ENCODE results near the gene USP17L18.
"Not testable (repeated sequence)": the region's sequence is repeated elsewhere in the genome, so short reads cannot be mapped to it uniquely, and the experiment has no call there.

USP17L18 gene, protein sequence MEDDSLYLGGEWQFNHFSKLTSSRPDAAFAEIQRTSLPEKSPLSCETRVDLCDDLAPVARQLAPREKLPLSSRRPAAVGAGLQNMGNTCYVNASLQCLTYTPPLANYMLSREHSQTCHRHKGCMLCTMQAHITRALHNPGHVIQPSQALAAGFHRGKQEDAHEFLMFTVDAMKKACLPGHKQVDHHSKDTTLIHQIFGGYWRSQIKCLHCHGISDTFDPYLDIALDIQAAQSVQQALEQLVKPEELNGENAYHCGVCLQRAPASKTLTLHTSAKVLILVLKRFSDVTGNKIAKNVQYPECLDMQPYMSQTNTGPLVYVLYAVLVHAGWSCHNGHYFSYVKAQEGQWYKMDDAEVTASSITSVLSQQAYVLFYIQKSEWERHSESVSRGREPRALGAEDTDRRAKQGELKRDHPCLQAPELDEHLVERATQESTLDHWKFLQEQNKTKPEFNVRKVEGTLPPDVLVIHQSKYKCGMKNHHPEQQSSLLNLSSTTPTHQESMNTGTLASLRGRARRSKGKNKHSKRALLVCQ

GRCh38 chr4:9247953-9248680 lies at the start of gene USP17L18:
Gene USP17L18, plus strand, starts transcription at chr4:9248630. Its CDS starts 0 bp downstream, at chr4:9248630.
- DNase-seq = not testable (repeated sequence)

GRCh38 chr4:9210357-9210756 lies 38.1 kb upstream of the USP17L18 start, which contains the start of gene USP17L10:
Gene USP17L10, plus strand, starts transcription at chr4:9210657. Its CDS starts 0 bp downstream, at chr4:9210657.
- DNase-seq = not testable (repeated sequence)

DNA sequence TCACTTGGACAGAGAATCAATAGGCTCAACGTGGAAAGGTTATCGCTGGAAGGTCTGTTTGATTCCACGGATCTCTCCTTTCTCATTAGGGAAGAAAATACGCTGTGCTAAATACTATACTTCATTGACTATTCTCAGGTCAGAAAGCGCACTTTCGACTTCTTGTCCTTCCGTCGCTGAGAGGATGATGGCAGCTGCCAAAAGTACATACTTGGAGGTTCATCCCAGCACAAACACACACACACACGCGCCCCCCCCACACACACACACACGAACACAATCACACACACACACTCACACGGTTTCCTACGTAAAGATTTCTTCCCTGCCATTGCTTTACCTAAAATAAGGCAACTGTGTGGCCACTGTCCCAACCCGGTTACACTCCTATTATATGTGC lies 33.7 kb upstream of the USP17L18 start:
- DNase-seq = not testable (repeated sequence)

DNA sequence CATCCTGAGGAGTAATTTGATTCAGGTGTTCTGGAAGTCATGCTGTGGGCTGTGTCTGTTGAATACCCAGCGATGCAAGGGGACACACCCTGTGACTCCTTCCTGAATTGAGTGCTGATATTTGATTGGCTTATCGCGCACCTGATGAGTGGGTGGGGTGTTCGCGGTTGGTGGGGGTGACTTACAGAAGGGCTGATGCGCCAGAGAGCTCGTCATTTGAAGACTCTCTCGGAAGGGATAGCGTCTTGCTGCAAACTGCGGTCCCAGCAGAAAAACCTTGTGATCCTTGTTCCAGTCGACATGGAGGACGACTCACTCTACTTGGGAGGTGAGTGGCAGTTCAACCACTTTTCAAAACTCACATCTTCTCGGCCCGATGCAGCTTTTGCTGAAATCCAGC lies 33.3 kb upstream of the USP17L18 start, which contains the start of gene USP17L11:
TSS of gene USP17L11 (plus strand) at position 301 of the 400 bp plus-strand sequence. CDS start at position 301, 0 bp downstream.
- DNase-seq = not testable (repeated sequence)

DNA sequence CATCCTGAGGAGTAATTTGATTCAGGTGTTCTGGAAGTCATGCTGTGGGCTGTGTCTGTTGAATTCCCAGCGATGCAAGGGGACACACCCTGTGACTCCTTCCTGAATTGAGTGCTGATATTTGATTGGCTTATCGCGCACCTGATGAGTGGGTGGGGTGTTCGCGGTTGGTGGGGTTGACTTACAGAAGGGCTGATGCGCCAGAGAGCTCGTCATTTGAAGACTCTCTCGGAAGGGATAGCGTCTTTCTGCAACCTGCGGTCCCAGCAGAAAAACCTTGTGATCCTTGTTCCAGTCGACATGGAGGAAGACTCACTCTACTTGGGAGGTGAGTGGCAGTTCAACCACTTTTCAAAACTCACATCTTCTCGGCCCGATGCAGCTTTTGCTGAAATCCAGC lies 28.6 kb upstream of the USP17L18 start, which contains the start of gene USP17L12:
TSS of gene USP17L12 (plus strand) at position 301 of the 400 bp plus-strand sequence. CDS start at position 301, 0 bp downstream.
- DNase-seq = not testable (repeated sequence)

DNA sequence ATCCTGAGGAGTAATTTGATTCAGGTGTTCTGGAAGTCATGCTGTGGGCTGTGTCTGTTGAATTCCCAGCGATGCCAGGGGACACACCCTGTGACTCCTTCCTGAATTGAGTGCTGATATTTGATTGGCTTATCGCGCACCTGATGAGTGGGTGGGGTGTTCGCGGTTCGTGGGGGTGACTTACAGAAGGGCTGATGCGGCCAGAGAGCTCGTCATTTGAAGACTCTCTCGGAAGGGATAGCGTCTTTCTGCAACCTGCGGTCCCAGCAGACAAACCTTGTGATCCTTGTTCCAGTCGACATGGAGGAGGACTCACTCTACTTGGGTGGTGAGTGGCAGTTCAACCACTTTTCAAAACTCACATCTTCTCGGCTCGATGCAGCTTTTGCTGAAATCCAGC lies 23.8 kb upstream of the USP17L18 start, which contains the start of gene USP17L13:
TSS of gene USP17L13 (plus strand) at position 301 of the 400 bp plus-strand sequence. CDS start at position 301, 0 bp downstream.
- DNase-seq = not testable (repeated sequence)

GRCh38 chr4:9230249-9230648 lies 18.2 kb upstream of the USP17L18 start:
- not testable (repeated sequence) for DNase-seq

GRCh38 chr4:9234085-9234484 lies 14.3 kb upstream of the USP17L18 start, which contains the start of gene USP17L15:
Gene USP17L15, plus strand, starts transcription at chr4:9234385. Its CDS starts 0 bp downstream, at chr4:9234385.
- not testable (repeated sequence) for DNase-seq

DNA sequence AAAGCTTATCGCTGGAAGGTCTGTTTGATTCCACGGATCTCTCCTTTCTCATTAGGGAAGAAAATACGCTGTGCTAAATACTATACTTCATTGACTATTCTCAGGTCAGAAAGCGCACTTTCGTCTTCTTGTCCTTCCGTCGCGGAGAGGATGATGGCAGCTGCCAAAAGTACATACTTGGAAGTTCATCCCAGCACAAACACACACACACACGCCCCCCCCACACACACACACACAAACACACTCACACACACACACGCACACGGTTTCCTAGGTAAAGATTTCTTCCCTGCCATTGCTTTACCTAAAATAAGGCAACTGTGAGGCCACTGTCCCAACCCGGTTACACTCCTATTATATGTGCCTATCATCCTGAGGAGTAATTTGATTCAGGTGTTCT lies 10.0 kb upstream of the USP17L18 start:
- not testable (repeated sequence) for DNase-seq

DNA sequence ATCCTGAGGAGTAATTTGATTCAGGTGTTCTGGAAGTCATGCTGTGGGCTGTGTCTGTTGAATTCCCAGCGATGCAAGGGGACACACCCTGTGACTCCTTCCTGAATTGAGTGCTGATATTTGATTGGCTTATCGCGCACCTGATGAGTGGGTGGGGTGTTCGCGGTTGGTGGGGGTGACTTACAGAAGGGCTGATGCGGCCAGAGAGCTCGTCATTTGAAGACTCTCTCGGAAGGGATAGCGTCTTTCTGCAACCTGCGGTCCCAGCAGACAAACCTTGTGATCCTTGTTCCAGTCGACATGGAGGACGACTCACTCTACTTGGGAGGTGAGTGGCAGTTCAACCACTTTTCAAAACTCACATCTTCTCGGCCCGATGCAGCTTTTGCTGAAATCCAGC lies 4.9 kb upstream of the USP17L18 start, which contains the start of gene USP17L17:
TSS of gene USP17L17 (plus strand) at position 301 of the 400 bp plus-strand sequence. CDS start at position 301, 0 bp downstream.
- DNase-seq = not testable (repeated sequence)

DNA sequence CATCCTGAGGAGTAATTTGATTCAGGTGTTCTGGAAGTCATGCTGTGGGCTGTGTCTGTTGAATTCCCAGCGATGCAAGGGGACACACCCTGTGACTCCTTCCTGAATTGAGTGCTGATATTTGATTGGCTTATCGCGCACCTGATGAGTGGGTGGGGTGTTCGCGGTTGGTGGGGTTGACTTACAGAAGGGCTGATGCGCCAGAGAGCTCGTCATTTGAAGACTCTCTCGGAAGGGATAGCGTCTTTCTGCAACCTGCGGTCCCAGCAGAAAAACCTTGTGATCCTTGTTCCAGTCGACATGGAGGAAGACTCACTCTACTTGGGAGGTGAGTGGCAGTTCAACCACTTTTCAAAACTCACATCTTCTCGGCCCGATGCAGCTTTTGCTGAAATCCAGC lies 4.6 kb downstream of the USP17L18 start, which contains the start of gene USP17L19:
TSS of gene USP17L19 (plus strand) at position 301 of the 400 bp plus-strand sequence. CDS start at position 301, 0 bp downstream.
- not testable (repeated sequence) for DNase-seq

GRCh38 chr4:9257824-9258223 lies 9.4 kb downstream of the USP17L18 start, which contains the start of gene USP17L20:
Gene USP17L20, plus strand, starts transcription at chr4:9258124. Its CDS starts 0 bp downstream, at chr4:9258124.
- not testable (repeated sequence) for DNase-seq

DNA sequence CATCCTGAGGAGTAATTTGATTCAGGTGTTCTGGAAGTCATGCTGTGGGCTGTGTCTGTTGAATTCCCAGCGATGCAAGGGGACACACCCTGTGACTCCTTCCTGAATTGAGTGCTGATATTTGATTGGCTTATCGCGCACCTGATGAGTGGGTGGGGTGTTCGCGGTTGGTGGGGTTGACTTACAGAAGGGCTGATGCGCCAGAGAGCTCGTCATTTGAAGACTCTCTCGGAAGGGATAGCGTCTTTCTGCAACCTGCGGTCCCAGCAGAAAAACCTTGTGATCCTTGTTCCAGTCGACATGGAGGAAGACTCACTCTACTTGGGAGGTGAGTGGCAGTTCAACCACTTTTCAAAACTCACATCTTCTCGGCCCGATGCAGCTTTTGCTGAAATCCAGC lies 14.1 kb downstream of the USP17L18 start, which contains the start of gene USP17L21:
TSS of gene USP17L21 (plus strand) at position 301 of the 400 bp plus-strand sequence. CDS start at position 301, 0 bp downstream.
- not testable (repeated sequence) for DNase-seq

GRCh38 chr4:9267319-9267718 lies 18.9 kb downstream of the USP17L18 start, which contains the start of gene USP17L22:
Gene USP17L22, plus strand, starts transcription at chr4:9267619. Its CDS starts 0 bp downstream, at chr4:9267619.
- not testable (repeated sequence) for DNase-seq

- not testable (repeated sequence) for DNase-seq
These were observed 23.3 kb downstream of the USP17L18 start for GRCh38 chr4:9271719-9272118.
